K562 (cell line): Measurements from ENCODE around the gene PPP2R1B. TPM values are rescaled to one million over a fixed set of nuclear protein-coding genes. Genes with fewer than 3 reads are reported as not detected.

Source experiments
- ATAC-seq: fragments of 200-7000 bp; cut with Tn5 transposase; 3 replicates; pipeline ENCODE4 v1.9.1; 2020; ENCODE audit warnings: moderate library complexity
- BruUV-seq: library from RNA; stranded (reverse); fragments of 400-500 nt; replicated peaks from 2 replicates; lab custom pipeline; 2021; lab: Mats Ljungman, UMichigan
- CTCF ChIA-PET: fragments of 300-600 bp; formaldehyde crosslinking; extraction: SDS; loops from one replicate; lab custom pipeline; 2021; ENCODE audit warnings: low intra/inter-chr PET ratio; lab: Yijun Ruan, JAX
- POLR2A ChIA-PET: fragments of 300-600, 350-650 bp; sonication (Branson Sonifier 250); formaldehyde crosslinking; extraction: SDS; loops from one replicate; lab custom pipeline; 2021; ENCODE audit warnings: antibody characterized with exemption, inconsistent platforms; lab: Yijun Ruan, JAX
- DNase-seq, 4 experiments: peaks; one replicate each; pipeline versions ENCODE4 v3.0.0 to v3.0.0-alpha.2; 2011 to 2018; ENCODE audit warnings: low spot score in 3 of 4, mixed read lengths in 3 of 4; ENCODE audit errors: extremely low read depth in 1 of 4
- FAIRE-seq: peaks from 2 replicates; lab custom pipeline; 2011; peaks lifted over from hg19 to GRCh38; lab: Jason Lieb, UNC
- H2AFZ ChIP-seq: 2 replicates; pipeline ENCODE4 v1.6.0; 2011; ENCODE audit warnings: low read depth, low read length, control low read depth, inconsistent platforms
- H3K27ac ChIP-seq: fragments of 200-600 bp; 3 replicates; pipeline ENCODE4 v1.8.0; 2011; ENCODE audit warnings: low read depth, mild to moderate bottlenecking, control low read depth, inconsistent platforms, low read length, moderate library complexity, mixed read lengths; ENCODE audit errors: extremely low read depth
- H3K27me3 ChIP-seq, 2 experiments: fragments of 300-600 bp in 1 of 2; 2 replicates in 1 of 2; 3 replicates in 1 of 2; pipeline versions ENCODE4 v1.6.0 to v1.8.0; 2011; ENCODE audit warnings: inconsistent platforms in 2 of 2, low read length in 2 of 2, mild to moderate bottlenecking in 1 of 2, mixed read lengths in 1 of 2, moderate library complexity in 1 of 2; ENCODE audit not compliant: control insufficient read depth in 2 of 2, insufficient read depth in 2 of 2
- H3K36me3 ChIP-seq: fragments of 300-600 bp; 3 replicates; pipeline ENCODE4 v1.8.0; 2011; ENCODE audit warnings: mild to moderate bottlenecking, low read length, inconsistent platforms; ENCODE audit not compliant: control insufficient read depth, insufficient read depth
- H3K4me1 ChIP-seq, 2 experiments: fragments of 200-600 bp in 1 of 2; replicated peaks in 1 of 2; 2 replicates in 1 of 2; 3 replicates in 1 of 2; pipeline versions ENCODE4 v1.5.1 to v1.8.0; 2011; ENCODE audit warnings: inconsistent platforms in 2 of 2, low read length in 2 of 2, mild to moderate bottlenecking in 1 of 2, mixed read lengths in 1 of 2, moderate library complexity in 1 of 2; ENCODE audit not compliant: control insufficient read depth in 2 of 2, insufficient read depth in 2 of 2
- H3K4me2 ChIP-seq: 2 replicates; pipeline ENCODE4 v1.6.1; 2011; ENCODE audit warnings: low read length, control low read depth, inconsistent platforms, mixed read lengths; ENCODE audit not compliant: insufficient read depth
- H3K4me3 ChIP-seq: fragments of 200-600 bp; sonication (generic), shearing (Covaris generic); 2 replicates; pipeline ENCODE4 v1.5.1; 2016; ENCODE audit warnings: control low read depth, inconsistent platforms
- H3K79me2 ChIP-seq: fragments of 200-600 bp; 3 replicates; pipeline ENCODE4 v1.8.0; 2011; ENCODE audit warnings: low read length, inconsistent platforms; ENCODE audit not compliant: control insufficient read depth, insufficient read depth
- H3K9ac ChIP-seq, 2 experiments: 2 replicates each; pipeline versions ENCODE4 v1.6.0 to v1.6.1; 2011; ENCODE audit warnings: low read depth in 2 of 2, low read length in 2 of 2, control low read depth in 1 of 2, inconsistent platforms in 1 of 2, mild to moderate bottlenecking in 1 of 2, mixed read lengths in 1 of 2; ENCODE audit not compliant: insufficient read depth in 1 of 2
- H3K9me1 ChIP-seq: one replicate; pipeline ENCODE4 v1.6.0; 2011; ENCODE audit warnings: inconsistent platforms, mild to moderate bottlenecking, low read length, moderate library complexity; ENCODE audit not compliant: control insufficient read depth, insufficient read depth
- H3K9me3 ChIP-seq: replicated peaks from 2 replicates; pipeline ENCODE4 v1.5.1; 2011; ENCODE audit warnings: low read depth, low read length, inconsistent platforms; ENCODE audit not compliant: control insufficient read depth, insufficient read depth
- H4K20me1 ChIP-seq: replicated peaks from 2 replicates; pipeline ENCODE4 v1.6.1; 2011; ENCODE audit warnings: low read length, inconsistent platforms, mixed read lengths; ENCODE audit not compliant: control insufficient read depth, insufficient read depth
- CBFB ChIP-seq: sonication (generic); formaldehyde crosslinking; IDR thresholded peaks from 2 replicates; pipeline ENCODE4 v1.4.0; 2020; ENCODE audit warnings: mild to moderate bottlenecking, missing genetic modification reagents
- CBX5 ChIP-seq: IDR thresholded peaks from 2 replicates; pipeline ENCODE4 v1.6.1; 2014; ENCODE audit warnings: low read depth, borderline replicate concordance
- HCFC1 ChIP-seq: IDR thresholded peaks from 2 replicates; pipeline ENCODE4 v1.6.1; 2012; ENCODE audit warnings: low read depth, low read length, improper control_type of control experiment
- RAD21 ChIP-seq, 2 experiments: fragments of 250-450 bp in 1 of 2; fragments of 450-650 bp in 1 of 2; sonication (Bioruptor Pico) in 1 of 2; formaldehyde crosslinking in 1 of 2; IDR thresholded peaks in 1 of 2; conservative IDR thresholded peaks in 1 of 2; 2 replicates each; pipeline versions ENCODE4 v1.4.0 to v1.8.0; 2020 to 2022; ENCODE audit warnings: mild to moderate bottlenecking in 2 of 2, moderate library complexity in 1 of 2
- YBX1 ChIP-seq: fragments of 450-650 bp; IDR thresholded peaks from 2 replicates; pipeline ENCODE4 v1.7.1; 2016; ENCODE audit warnings: mild to moderate bottlenecking
- ZFP30 ChIP-seq: fragments of 250-450 bp; sonication (Bioruptor Pico); IDR thresholded peaks from 2 replicates; pipeline ENCODE4 v1.8.0; 2022; ENCODE audit warnings: moderate library complexity, mild to moderate bottlenecking, inconsistent platforms, borderline replicate concordance
- ZNF445 ChIP-seq: fragments of 250-450 bp; sonication (Bioruptor Pico); IDR thresholded peaks from 2 replicates; pipeline ENCODE4 v1.4.0; 2020; ENCODE audit warnings: low read depth, mild to moderate bottlenecking, moderate library complexity
- ZNF79 ChIP-seq: fragments of 250-450 bp; sonication (Bioruptor Pico); IDR thresholded peaks from 2 replicates; pipeline ENCODE4 v1.4.0; 2020; ENCODE audit warnings: low read depth, mild to moderate bottlenecking, moderate library complexity
- WGBS: fragments of 100-300 bp; shearing (Covaris generic); methylation state at CpG from one replicate; pipeline ENCODE4 v1.1.6; 2016; ENCODE audit warnings: low coverage, mixed read lengths; ENCODE audit not compliant: insufficient coverage; ENCODE audit errors: missing lambda C conversion rate; 5-methylcytosine and 5-hydroxymethylcytosine counted together
- in situ Hi-C: fragments of 300-500 bp; cut with MboI; formaldehyde crosslinking; loops from 4 replicates; pipeline ENCODE4 v1.15.0; 2018; ENCODE audit warnings: inconsistent platforms, mixed read lengths
- intact Hi-C: fragments of 100-400 bp; cut with micrococcal nuclease; formaldehyde crosslinking; loops from 2 replicates; pipeline ENCODE4 v1.14.2; 2022
- polyA plus RNA-seq, 8 experiments: library from polyadenylated mRNA; depleted of rRNA in 4 of 8; stranded (reverse) in 5 of 8; unstranded in 3 of 8; fragments of >200 nt; fragmentation: Nextera tagmentation in 2 of 8; fragmentation: Illumina TruSeq in 1 of 8; extraction: Ambion mirVana in 2 of 8; extraction: Trizol in 1 of 8; gene quantifications; 2 replicates each; pipeline versions ENCODE4 v1.2.1 to v1.2.3, GENCODE V29; 2011 to 2014; ENCODE audit warnings: inconsistent platforms in 1 of 8, missing spikeins in 1 of 8
- total RNA-seq, 7 experiments: library from RNA; depleted of rRNA in 6 of 7; stranded (reverse); fragments of >200 nt in 6 of 7; fragmentation: Illumina TruSeq in 2 of 7; extraction: Trizol in 2 of 7; gene quantifications; 2 replicates each; pipeline versions ENCODE4 v1.2.1 to v1.2.3, GENCODE V29; 2011 to 2021; ENCODE audit warnings: low replicate concordance in 1 of 7
- TF ChIP-seq, protein P1 (sequence below): fragments of 450-650 bp; IDR thresholded peaks from 2 replicates; pipeline ENCODE4 v1.6.1; 2016; ENCODE audit warnings: antibody characterized with exemption
- TF ChIP-seq, protein P2 (sequence below): fragments of 450-650 bp; IDR thresholded peaks from 2 replicates; pipeline ENCODE4 v1.7.1; 2018; ENCODE audit warnings: mild to moderate bottlenecking, low read depth; ENCODE audit not compliant: partially characterized antibody

Gene PPP2R1B
- total and polyA plus RNA-seq, 9 of the 15 experiments (the other 6 are each of a cell fraction or from before 2014, with no cell fraction given), result 24.6 to 68.5 (median 39.8) TPM

DNA sequence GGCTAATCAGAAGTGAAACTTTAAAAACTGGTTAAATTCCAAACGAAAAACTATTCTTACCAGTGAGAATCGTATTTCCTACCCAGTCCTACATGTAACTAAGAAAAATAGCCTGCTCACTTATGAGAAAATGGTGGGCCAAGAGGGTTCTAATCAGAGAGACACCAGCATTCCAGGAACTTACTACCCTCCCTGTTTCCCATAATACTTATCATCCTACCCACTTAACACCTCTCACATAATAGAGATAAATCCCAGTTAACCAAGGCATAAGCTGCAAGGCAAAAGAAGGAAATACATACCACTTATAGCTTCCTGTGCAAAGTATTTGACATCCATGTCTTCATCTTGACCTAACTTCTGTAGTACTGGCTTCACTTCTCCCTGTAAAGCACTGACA lies 24.4 kb downstream of the PPP2R1B start (continued):
- TF ChIP-seq, protein P1, sequence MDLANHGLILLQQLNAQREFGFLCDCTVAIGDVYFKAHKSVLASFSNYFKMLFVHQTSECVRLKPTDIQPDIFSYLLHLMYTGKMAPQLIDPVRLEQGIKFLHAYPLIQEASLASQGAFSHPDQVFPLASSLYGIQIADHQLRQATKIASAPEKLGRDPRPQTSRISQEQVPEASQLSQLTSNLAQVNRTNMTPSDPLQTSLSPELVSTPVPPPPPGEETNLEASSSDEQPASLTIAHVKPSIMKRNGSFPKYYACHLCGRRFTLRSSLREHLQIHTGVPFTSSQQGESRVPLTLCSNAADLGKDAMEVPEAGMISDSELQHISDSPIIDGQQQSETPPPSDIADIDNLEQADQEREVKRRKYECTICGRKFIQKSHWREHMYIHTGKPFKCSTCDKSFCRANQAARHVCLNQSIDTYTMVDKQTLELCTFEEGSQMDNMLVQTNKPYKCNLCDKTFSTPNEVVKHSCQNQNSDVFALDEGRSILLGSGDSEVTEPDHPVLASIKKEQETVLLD, result no peak

DNA sequence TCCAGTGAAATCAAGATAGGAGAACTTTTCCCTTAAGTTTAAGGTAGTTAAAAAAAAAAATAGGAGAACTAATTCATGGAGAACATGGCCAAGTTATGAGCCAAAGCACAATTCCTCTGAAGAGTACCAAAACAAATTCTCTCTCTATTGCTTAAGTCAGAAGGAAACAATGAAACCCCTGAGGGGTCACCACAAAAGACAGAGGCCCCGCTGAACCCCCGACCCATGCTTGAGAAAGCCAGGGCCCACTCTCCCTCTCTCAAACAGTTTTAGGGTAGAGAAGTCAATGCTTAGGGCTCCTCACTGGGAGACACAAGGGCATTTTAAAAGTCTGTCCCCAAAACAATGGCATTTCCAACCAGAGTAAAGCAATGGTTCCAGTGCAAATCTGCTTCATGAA lies 26.9 kb downstream of the PPP2R1B start:
- Histone ChIP-seq H3K79me2 (no peaks in the 10 kb centered on the region), H3K4me2 (no peak overlapping the region), H3K4me3 (no peak overlapping the region), H3K27me3 (no peaks in the 10 kb centered on the region), H3K27ac (no peak overlapping the region), H3K4me1 (peaks cover 0 to 5% of the 10 kb centered on the region in 2 experiments; a peak in 3 of 5 replicates), H3K9ac (no peak overlapping the region), H2AFZ (no peak overlapping the region), H3K9me3 (no peaks in the 10 kb centered on the region), H3K9me1 (no peaks in the 10 kb centered on the region), H4K20me1 (0 out of 2 replicates have a peak, but pooled peaks cover 3% of the 10 kb centered on the region), H3K36me3 (peaks cover 58% of the 10 kb centered on the region)
- POLR2A ChIA-PET, result interaction anchor here (0.6 to 1.2 kb wide), 2 partner anchors 10 to 13 kb away, joined by 3 to 5 read pairs; no protein-coding TSS in a partner anchor
- no peak for DNase-seq
- BruUV-seq, result no TSS peak
- in situ Hi-C loops (no loop called here), intact Hi-C loops (no loop called here)
- CTCF ChIA-PET, result no interaction called here
- no peak for ATAC-seq
- no peak for FAIRE-seq
- 90% methylated on average over 2 of the region's 2 CpGs for WGBS
- TF ChIP-seq RAD21 (CRISPR knock-in tag; conservative IDR thresholded peaks at IDR 0.05 in 1 of 2, IDR thresholded peaks at IDR 0.05 in 1 of 2), result no peak
- TF ChIP-seq CBX5, result no peak
- TF ChIP-seq, protein P2, sequence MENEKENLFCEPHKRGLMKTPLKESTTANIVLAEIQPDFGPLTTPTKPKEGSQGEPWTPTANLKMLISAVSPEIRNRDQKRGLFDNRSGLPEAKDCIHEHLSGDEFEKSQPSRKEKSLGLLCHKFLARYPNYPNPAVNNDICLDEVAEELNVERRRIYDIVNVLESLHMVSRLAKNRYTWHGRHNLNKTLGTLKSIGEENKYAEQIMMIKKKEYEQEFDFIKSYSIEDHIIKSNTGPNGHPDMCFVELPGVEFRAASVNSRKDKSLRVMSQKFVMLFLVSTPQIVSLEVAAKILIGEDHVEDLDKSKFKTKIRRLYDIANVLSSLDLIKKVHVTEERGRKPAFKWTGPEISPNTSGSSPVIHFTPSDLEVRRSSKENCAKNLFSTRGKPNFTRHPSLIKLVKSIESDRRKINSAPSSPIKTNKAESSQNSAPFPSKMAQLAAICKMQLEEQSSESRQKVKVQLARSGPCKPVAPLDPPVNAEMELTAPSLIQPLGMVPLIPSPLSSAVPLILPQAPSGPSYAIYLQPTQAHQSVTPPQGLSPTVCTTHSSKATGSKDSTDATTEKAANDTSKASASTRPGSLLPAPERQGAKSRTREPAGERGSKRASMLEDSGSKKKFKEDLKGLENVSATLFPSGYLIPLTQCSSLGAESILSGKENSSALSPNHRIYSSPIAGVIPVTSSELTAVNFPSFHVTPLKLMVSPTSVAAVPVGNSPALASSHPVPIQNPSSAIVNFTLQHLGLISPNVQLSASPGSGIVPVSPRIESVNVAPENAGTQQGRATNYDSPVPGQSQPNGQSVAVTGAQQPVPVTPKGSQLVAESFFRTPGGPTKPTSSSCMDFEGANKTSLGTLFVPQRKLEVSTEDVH, result no peak
- TF ChIP-seq YBX1, result no peak
- no peak for TF ChIP-seq ZNF79 (CRISPR knock-in tag)
- TF ChIP-seq ZNF445 (CRISPR knock-in tag), result no peak
- TF ChIP-seq ZFP30 (CRISPR knock-in tag), result no peak
- no peak for TF ChIP-seq CBFB (CRISPR knock-in tag)
- no peak for TF ChIP-seq HCFC1
